ENCODE measurements around the gene ITGA2B.

Gene ITGA2B

DNA sequence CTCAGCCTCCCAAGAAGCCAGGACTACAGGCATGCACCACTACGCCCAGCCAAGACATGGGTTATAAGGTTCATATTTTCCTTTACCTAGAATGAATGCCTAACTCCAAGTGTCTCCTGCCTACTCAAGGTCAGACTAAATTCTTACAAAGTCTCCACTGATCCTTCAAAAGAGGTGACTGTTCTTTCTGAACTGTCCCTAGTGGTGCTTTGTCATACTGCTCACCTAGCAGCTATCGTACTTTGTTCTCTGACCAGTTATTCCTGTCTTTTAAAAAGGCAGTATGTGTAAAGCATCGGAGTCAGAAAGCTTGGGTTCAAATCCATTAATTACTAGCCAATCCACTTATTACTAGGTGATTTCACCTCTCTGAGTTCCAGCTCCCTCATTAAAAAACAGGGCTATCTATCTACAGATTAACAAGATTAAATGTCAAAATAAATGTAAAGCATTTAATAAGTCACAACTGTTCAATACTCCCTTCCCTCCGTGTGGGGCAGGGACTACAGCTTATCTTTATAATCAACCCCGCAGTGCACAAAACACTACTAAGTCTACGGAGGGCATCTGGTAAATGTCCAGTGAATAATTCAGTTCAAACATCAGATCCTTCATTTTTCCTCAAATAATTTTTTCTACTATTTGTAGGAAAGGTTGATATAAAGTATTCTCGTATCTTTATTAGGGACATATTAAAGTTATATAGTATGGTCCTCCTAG lies 20.0 kb upstream of the ITGA2B start:
- TF ChIP-seq TAF1 (IDR thresholded peaks at IDR 0.05; ENCODE audit: borderline replicate concordance, insufficient read depth, low read length) = no peak
- no peak for TF ChIP-seq POLR2AphosphoS5 (IDR thresholded peaks at IDR 0.05; ENCODE audit: low read depth, low read length)
- TF ChIP-seq, protein P1, sequence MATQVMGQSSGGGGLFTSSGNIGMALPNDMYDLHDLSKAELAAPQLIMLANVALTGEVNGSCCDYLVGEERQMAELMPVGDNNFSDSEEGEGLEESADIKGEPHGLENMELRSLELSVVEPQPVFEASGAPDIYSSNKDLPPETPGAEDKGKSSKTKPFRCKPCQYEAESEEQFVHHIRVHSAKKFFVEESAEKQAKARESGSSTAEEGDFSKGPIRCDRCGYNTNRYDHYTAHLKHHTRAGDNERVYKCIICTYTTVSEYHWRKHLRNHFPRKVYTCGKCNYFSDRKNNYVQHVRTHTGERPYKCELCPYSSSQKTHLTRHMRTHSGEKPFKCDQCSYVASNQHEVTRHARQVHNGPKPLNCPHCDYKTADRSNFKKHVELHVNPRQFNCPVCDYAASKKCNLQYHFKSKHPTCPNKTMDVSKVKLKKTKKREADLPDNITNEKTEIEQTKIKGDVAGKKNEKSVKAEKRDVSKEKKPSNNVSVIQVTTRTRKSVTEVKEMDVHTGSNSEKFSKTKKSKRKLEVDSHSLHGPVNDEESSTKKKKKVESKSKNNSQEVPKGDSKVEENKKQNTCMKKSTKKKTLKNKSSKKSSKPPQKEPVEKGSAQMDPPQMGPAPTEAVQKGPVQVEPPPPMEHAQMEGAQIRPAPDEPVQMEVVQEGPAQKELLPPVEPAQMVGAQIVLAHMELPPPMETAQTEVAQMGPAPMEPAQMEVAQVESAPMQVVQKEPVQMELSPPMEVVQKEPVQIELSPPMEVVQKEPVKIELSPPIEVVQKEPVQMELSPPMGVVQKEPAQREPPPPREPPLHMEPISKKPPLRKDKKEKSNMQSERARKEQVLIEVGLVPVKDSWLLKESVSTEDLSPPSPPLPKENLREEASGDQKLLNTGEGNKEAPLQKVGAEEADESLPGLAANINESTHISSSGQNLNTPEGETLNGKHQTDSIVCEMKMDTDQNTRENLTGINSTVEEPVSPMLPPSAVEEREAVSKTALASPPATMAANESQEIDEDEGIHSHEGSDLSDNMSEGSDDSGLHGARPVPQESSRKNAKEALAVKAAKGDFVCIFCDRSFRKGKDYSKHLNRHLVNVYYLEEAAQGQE (IDR thresholded peaks at IDR 0.05; ENCODE audit: insufficient read depth in 1 of 2, low read depth in 2 of 2, low read length in 2 of 2) = no peak
- no peak for TF ChIP-seq SIN3A (IDR thresholded peaks at IDR 0.05; ENCODE audit: borderline replicate concordance, insufficient read depth, low read length)
- no peak for TF ChIP-seq FOXP2 (optimal IDR thresholded peaks at IDR 0.05; ENCODE audit: borderline replicate concordance, extremely low read depth, extremely low read length, insufficient read depth)

DNA sequence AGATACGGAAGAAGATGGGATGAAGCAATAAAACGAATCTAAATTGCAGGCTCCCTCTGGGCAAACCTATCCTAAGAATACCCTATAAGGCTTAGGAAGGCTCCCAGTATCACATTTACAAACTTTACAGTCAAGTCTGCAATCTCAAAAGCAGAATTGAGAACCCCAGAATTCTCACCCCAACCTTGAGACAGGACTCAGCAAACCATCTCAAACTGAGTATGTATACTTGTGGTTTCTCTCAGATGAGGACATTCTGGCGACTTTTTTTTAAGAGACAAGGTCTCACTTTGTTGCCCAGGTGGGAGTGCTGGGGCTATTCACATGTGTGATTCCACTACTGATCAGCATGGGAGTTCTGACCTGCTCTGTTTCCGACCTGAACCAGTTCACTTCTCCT lies 19.3 kb upstream of the ITGA2B start:
- TF ChIP-seq, protein P1 (IDR thresholded peaks at IDR 0.05; ENCODE audit: insufficient read depth in 1 of 2, low read depth in 2 of 2, low read length in 2 of 2) = no peak
- TF ChIP-seq SIN3A (IDR thresholded peaks at IDR 0.05; ENCODE audit: borderline replicate concordance, insufficient read depth, low read length) (no peak), TAF1 (IDR thresholded peaks at IDR 0.05; ENCODE audit: borderline replicate concordance, insufficient read depth, low read length) (no peak), POLR2AphosphoS5 (IDR thresholded peaks at IDR 0.05; ENCODE audit: low read depth, low read length) (no peak), FOXP2 (optimal IDR thresholded peaks at IDR 0.05; ENCODE audit: borderline replicate concordance, extremely low read depth, extremely low read length, insufficient read depth) (no peak)

DNA sequence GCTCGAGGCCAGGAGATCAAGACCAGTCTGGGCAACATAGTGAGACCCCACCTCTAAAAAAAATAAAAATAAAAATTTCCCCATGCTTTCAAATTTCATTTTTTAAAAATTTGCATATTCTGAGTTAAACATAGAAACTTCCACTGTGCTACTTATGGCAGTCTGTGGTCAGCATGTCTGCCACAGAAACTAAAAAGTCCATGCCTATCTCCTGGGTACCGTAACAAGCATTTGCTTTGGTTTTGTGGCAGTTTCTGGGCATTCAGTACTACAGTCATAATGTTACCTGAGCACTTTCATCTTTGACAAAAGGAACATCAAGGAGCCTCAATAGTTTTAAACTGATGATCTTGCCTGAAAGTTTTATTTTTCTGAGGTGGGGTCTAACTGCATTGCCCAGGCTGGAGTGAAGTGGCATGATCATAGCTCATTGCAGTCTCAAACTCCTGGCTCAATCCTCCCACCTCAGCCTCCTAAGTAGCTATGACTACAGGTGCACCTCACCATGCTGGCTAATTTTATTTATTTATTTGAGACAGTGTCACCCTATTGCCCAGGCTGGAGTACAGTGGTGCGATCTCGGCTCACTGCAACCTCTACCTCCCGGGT lies 13.2 kb upstream of the ITGA2B start:
- TF ChIP-seq POLR2AphosphoS5 (IDR thresholded peaks at IDR 0.05; ENCODE audit: low read depth, low read length) (no peak), SIN3A (IDR thresholded peaks at IDR 0.05; ENCODE audit: borderline replicate concordance, insufficient read depth, low read length) (no peak), FOXP2 (optimal IDR thresholded peaks at IDR 0.05; ENCODE audit: borderline replicate concordance, extremely low read depth, extremely low read length, insufficient read depth) (no peak), TAF1 (IDR thresholded peaks at IDR 0.05; ENCODE audit: borderline replicate concordance, insufficient read depth, low read length) (no peak)
- TF ChIP-seq, protein P1 (IDR thresholded peaks at IDR 0.05; ENCODE audit: insufficient read depth in 1 of 2, low read depth in 2 of 2, low read length in 2 of 2) = no peak

GRCh38 chr17:44400226-44400847 lies 10.9 kb upstream of the ITGA2B start:
- TF ChIP-seq, protein P1 (IDR thresholded peaks at IDR 0.05; ENCODE audit: insufficient read depth in 1 of 2, low read depth in 2 of 2, low read length in 2 of 2) = no peak
- TF ChIP-seq POLR2AphosphoS5 (IDR thresholded peaks at IDR 0.05; ENCODE audit: low read depth, low read length) (no peak), SIN3A (IDR thresholded peaks at IDR 0.05; ENCODE audit: borderline replicate concordance, insufficient read depth, low read length) (no peak), TAF1 (IDR thresholded peaks at IDR 0.05; ENCODE audit: borderline replicate concordance, insufficient read depth, low read length) (no peak), FOXP2 (optimal IDR thresholded peaks at IDR 0.05; ENCODE audit: borderline replicate concordance, extremely low read depth, extremely low read length, insufficient read depth) (no peak)

Data from PFSK-1 (cell line).